ENCODE data around the gene DCAF8L2. TPM values are rescaled to one million over a fixed set of nuclear protein-coding genes. Genes with fewer than 3 reads are reported as not detected.
A peak's percentile ranks its signal among the peaks of the same experiment; 100 is the strongest.
"Not testable (repeated sequence)": the region's sequence is repeated elsewhere in the genome, so short reads cannot be mapped to it uniquely, and the experiment has no call there.

Gene DCAF8L2
- not detected for total RNA-seq
- not detected for polyA plus RNA-seq (ENCODE audit: insufficient read depth, low read depth, low replicate concordance)
- long read RNA-seq, donor 1 = 0 reads
- long read RNA-seq, donor 2 = 0 reads
- long read RNA-seq, donor 3 = 0 reads
- long read RNA-seq, donor 4 = 0 reads
- long read RNA-seq, donor 5 = 0 reads
- long read RNA-seq, donor 6 = 0 reads
- long read RNA-seq, donor 7 = 0 reads
- long read RNA-seq, donor 8 = 0 reads
- long read RNA-seq, donor 9 = 0 reads
- long read RNA-seq, donor 10 = 0 reads

DNA sequence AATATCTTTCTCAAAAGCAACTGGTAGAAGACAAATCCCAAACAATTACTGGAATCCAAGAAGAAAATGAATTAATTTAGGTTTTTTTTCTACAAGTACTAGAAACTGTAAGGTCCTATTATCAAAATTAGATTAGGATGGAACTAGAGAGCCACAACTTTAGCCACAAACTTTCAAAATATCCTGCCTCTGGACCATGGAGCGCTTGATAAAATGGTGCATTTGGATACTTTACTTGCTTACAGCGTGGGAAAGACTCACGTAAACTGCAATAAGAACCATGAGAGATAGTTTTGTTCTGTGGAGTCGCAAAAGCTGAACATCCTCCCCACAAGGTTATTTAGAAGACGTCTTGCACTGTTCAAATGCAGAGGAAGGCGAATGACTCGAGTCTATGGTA lies at the start of gene DCAF8L2:
Gene DCAF8L2 (plus strand): TSS at position 301 of the 400 bp plus-strand sequence. CDS start 156,552 bp downstream, outside the sequence.
- Histone ChIP-seq H3K9ac (ENCODE audit: low read length in 3 of 3) (no peak within 1 kb of the TSS), H3K27ac (ENCODE audit: low read depth in 2 of 2, low read length in 2 of 2) (no peak within 1 kb of the TSS), H3K4me3 (ENCODE audit: low read length in 3 of 3) (no peak within 1 kb of the TSS), H3K36me3 (ENCODE audit: control insufficient read depth in 2 of 3, insufficient read depth in 3 of 3, low read length in 3 of 3) (no peaks in the 10 kb centered on the region), H3K9me3 (ENCODE audit: control insufficient read depth in 2 of 3, insufficient read depth in 1 of 3, low read length in 3 of 3) (no peaks in the 10 kb centered on the region), H3K4me1 (ENCODE audit: control insufficient read depth in 2 of 3, insufficient read depth in 2 of 3, low read depth in 1 of 3, low read length in 3 of 3) (no peaks in the 10 kb centered on the region), H3K27me3 (ENCODE audit: control insufficient read depth, insufficient read depth, low read length) (no peaks in the 10 kb centered on the region)
- TF ChIP-seq, protein P1, sequence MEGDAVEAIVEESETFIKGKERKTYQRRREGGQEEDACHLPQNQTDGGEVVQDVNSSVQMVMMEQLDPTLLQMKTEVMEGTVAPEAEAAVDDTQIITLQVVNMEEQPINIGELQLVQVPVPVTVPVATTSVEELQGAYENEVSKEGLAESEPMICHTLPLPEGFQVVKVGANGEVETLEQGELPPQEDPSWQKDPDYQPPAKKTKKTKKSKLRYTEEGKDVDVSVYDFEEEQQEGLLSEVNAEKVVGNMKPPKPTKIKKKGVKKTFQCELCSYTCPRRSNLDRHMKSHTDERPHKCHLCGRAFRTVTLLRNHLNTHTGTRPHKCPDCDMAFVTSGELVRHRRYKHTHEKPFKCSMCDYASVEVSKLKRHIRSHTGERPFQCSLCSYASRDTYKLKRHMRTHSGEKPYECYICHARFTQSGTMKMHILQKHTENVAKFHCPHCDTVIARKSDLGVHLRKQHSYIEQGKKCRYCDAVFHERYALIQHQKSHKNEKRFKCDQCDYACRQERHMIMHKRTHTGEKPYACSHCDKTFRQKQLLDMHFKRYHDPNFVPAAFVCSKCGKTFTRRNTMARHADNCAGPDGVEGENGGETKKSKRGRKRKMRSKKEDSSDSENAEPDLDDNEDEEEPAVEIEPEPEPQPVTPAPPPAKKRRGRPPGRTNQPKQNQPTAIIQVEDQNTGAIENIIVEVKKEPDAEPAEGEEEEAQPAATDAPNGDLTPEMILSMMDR (IDR thresholded peaks at IDR 0.05; ENCODE audit: borderline replicate concordance, extremely low read depth, insufficient read depth) = no peak
- intact Hi-C loops (cut with DNase I) = no loop called here
- no peak for DNase-seq
- FAIRE-seq = no peak

DNA sequence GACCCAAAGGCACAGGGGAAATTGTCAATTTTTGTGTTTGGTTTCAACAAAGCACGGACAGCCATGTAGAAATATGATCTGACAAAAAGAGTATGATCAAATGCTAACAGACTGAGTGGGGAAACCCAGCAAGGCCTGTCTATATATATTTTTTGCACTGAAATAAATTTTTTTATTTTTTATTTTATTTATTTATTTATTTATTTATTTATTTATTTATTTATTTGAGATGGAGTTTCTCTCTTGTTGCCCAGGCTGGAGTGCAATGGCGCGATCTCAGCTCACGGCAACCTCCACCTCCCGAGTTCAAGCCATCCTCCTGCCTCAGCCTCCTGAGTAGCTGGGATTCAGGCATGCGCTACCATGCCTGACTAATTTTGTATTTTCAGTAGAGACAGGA lies 49.0 kb upstream of the DCAF8L2 start:
- not testable (repeated sequence) for FAIRE-seq; H3K9me3 ChIP-seq (ENCODE audit: control insufficient read depth in 2 of 3, insufficient read depth in 1 of 3, low read length in 3 of 3)

DNA sequence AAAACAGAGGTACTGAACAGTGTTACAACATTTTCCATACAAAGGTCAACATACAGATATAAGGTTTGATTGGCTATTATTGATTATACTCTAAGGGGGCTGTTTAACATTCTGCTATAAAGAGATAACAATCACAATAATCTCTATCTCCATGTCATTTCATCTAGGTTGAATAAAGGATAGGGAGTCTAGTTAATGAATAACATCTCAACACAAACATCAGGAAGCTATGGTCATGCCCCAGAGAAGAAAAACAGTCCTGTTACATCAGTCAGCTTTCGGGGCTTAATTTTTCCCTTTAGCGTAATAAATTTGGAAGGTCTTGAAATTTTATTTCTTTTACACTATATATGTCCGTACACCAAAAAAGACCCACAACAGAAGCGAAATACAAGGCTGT lies 41.5 kb upstream of the DCAF8L2 start:
- H3K27me3 ChIP-seq (ENCODE audit: control insufficient read depth, insufficient read depth, low read length) = no peaks in the 10 kb centered on the region
- H3K4me3 ChIP-seq (ENCODE audit: low read length in 3 of 3) = no peak overlapping the region
- peak; percentile 38 for FAIRE-seq
- no peaks in the 10 kb centered on the region for H3K36me3 ChIP-seq (ENCODE audit: control insufficient read depth in 2 of 3, insufficient read depth in 3 of 3, low read length in 3 of 3)
- no peak overlapping the region for H3K9ac ChIP-seq (ENCODE audit: low read length in 3 of 3)
- DNase-seq = peak in 2 of 5 donors; percentile 2 to 7
- no peak overlapping the region for H3K27ac ChIP-seq (ENCODE audit: low read depth in 2 of 2, low read length in 2 of 2)
- TF ChIP-seq, protein P1 (IDR thresholded peaks at IDR 0.05; ENCODE audit: borderline replicate concordance, extremely low read depth, insufficient read depth) = no peak
- intact Hi-C loops (cut with DNase I) = no loop called here
- H3K4me1 ChIP-seq (ENCODE audit: control insufficient read depth in 2 of 3, insufficient read depth in 2 of 3, low read depth in 1 of 3, low read length in 3 of 3) = no peaks in the 10 kb centered on the region
- no peaks in the 10 kb centered on the region for H3K9me3 ChIP-seq (ENCODE audit: control insufficient read depth in 2 of 3, insufficient read depth in 1 of 3, low read length in 3 of 3)

More for the DNA sequence above, 49.0 kb upstream of the DCAF8L2 start:
- H3K9ac ChIP-seq (ENCODE audit: low read length in 3 of 3); H3K27ac ChIP-seq (ENCODE audit: low read depth in 2 of 2, low read length in 2 of 2); DNase-seq; H3K36me3 ChIP-seq (ENCODE audit: control insufficient read depth in 2 of 3, insufficient read depth in 3 of 3, low read length in 3 of 3); H3K4me3 ChIP-seq (ENCODE audit: low read length in 3 of 3); intact Hi-C loops (cut with DNase I); H3K4me1 ChIP-seq (ENCODE audit: control insufficient read depth in 2 of 3, insufficient read depth in 2 of 3, low read depth in 1 of 3, low read length in 3 of 3); H3K27me3 ChIP-seq (ENCODE audit: control insufficient read depth, insufficient read depth, low read length): not testable (repeated sequence)

DNA sequence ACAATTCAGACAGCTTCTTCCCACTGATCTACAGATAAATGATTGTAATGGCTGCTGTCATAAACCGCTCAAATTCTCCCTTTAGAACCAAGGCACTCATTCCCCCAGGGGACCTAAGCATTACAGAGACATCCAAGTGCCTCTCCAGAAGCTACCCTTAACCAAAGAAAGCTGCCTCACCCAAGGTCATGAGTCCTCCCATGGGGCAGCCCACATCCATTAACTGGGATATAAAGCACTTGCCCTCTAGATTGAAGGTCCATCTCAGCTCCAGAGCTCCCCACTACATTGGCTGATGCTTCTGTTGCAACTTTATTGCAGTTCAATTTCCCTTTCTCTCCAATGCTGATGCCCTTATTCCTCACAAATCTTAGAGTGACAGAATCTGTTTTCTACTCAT lies 40.5 kb upstream of the DCAF8L2 start:
- no peaks in the 10 kb centered on the region for H3K36me3 ChIP-seq (ENCODE audit: control insufficient read depth in 2 of 3, insufficient read depth in 3 of 3, low read length in 3 of 3)
- no peak overlapping the region for H3K4me3 ChIP-seq (ENCODE audit: low read length in 3 of 3)
- H3K4me1 ChIP-seq (ENCODE audit: control insufficient read depth in 2 of 3, insufficient read depth in 2 of 3, low read depth in 1 of 3, low read length in 3 of 3) = no peaks in the 10 kb centered on the region
- FAIRE-seq (no peak), DNase-seq (no peak)
- TF ChIP-seq, protein P1 (IDR thresholded peaks at IDR 0.05; ENCODE audit: borderline replicate concordance, extremely low read depth, insufficient read depth) = no peak
- no peak overlapping the region for H3K27ac ChIP-seq (ENCODE audit: low read depth in 2 of 2, low read length in 2 of 2)
- no peaks in the 10 kb centered on the region for H3K9me3 ChIP-seq (ENCODE audit: control insufficient read depth in 2 of 3, insufficient read depth in 1 of 3, low read length in 3 of 3)
- no peak overlapping the region for H3K9ac ChIP-seq (ENCODE audit: low read length in 3 of 3)
- intact Hi-C loops (cut with DNase I) = no loop called here
- H3K27me3 ChIP-seq (ENCODE audit: control insufficient read depth, insufficient read depth, low read length) = no peaks in the 10 kb centered on the region
